Measurements from ENCODE around the gene GEMIN5. TPM values are rescaled to one million over a fixed set of nuclear protein-coding genes. Genes with fewer than 3 reads are reported as not detected.

Gene GEMIN5
- total and polyA plus RNA-seq, 2 of the 13 experiments (the other 11 are each of a cell fraction or from before 2014, with no cell fraction given): 6.6 to 28.6 TPM

GRCh38 chr5:154940772-154941620, 3.0 kb upstream of the GEMIN5 start, which contains the start of gene MRPL22 (continued):
- peak; percentile 78 for TF ChIP-seq PATZ1 (CRISPR knock-in tag; IDR thresholded peaks at IDR 0.05)
- TF ChIP-seq NR2C2 (CRISPR knock-in tag; IDR thresholded peaks at IDR 0.05; ENCODE audit: borderline replicate concordance): 0 out of 2 replicates have a peak, but pooled peaks have one; percentile 23
- peak; percentile 65; the same call in 1 of the 2 replicates for TF ChIP-seq PRDM15 (CRISPR knock-in tag; IDR thresholded peaks at IDR 0.05)
- TF ChIP-seq FLYWCH1 (CRISPR knock-in tag; IDR thresholded peaks at IDR 0.05): no peak
- TF ChIP-seq MED8 (CRISPR knock-in tag; IDR thresholded peaks at IDR 0.05; ENCODE audit: insufficient replicate concordance): no peak
- TF ChIP-seq ZNF432 (CRISPR knock-in tag; IDR thresholded peaks at IDR 0.05; ENCODE audit: borderline replicate concordance): no peak
- no peak for TF ChIP-seq ZSCAN25 (CRISPR knock-in tag; IDR thresholded peaks at IDR 0.05)
- no peak for TF ChIP-seq EP300 (IDR thresholded peaks at IDR 0.05; ENCODE audit: low read depth in 2 of 2, low read length in 2 of 2)
- TF ChIP-seq EP300 (CRISPR knock-in tag; IDR thresholded peaks at IDR 0.05; ENCODE audit: borderline replicate concordance): peak; percentile 16; the same call in 1 of the 2 replicates
- no peak for TF ChIP-seq ATF1 (CRISPR knock-in tag; IDR thresholded peaks at IDR 0.05)
- TF ChIP-seq DR1 (CRISPR knock-in tag; IDR thresholded peaks at IDR 0.05): peak; percentile 65; the same call in 1 of the 2 replicates
- TF ChIP-seq ZNF839 (CRISPR knock-in tag; IDR thresholded peaks at IDR 0.05; ENCODE audit: borderline replicate concordance): no peak
- no peak for TF ChIP-seq RARA (CRISPR knock-in tag; IDR thresholded peaks at IDR 0.05)
- no peak for TF ChIP-seq GRHL1 (CRISPR knock-in tag; conservative IDR thresholded peaks at IDR 0.05)
- 0 out of 2 replicates have a peak, but pooled peaks have one; percentile 75 for TF ChIP-seq SMAD3 (CRISPR knock-in tag; IDR thresholded peaks at IDR 0.05)
- TF ChIP-seq THYN1 (CRISPR knock-in tag; IDR thresholded peaks at IDR 0.05; ENCODE audit: borderline replicate concordance, low read depth): no peak
- no peak for TF ChIP-seq SIX1 (CRISPR knock-in tag; IDR thresholded peaks at IDR 0.05; ENCODE audit: borderline replicate concordance)
- no peak for TF ChIP-seq ZNF256 (CRISPR knock-in tag; conservative IDR thresholded peaks at IDR 0.05)
- no peak for TF ChIP-seq GPN1 (CRISPR knock-in tag; IDR thresholded peaks at IDR 0.05; ENCODE audit: borderline replicate concordance)
- no peak for TF ChIP-seq ZNF616 (CRISPR knock-in tag; IDR thresholded peaks at IDR 0.05; ENCODE audit: low read depth)

Measured in HepG2 (cell line).